ENCODE measurements around the gene ATP11C. TPM values are rescaled to one million over a fixed set of nuclear protein-coding genes. Genes with fewer than 3 reads are reported as not detected.

ATP11C gene
- total and polyA plus RNA-seq, 2 experiments from 2014 or later, result 44.0 to 90.7 TPM

DNA sequence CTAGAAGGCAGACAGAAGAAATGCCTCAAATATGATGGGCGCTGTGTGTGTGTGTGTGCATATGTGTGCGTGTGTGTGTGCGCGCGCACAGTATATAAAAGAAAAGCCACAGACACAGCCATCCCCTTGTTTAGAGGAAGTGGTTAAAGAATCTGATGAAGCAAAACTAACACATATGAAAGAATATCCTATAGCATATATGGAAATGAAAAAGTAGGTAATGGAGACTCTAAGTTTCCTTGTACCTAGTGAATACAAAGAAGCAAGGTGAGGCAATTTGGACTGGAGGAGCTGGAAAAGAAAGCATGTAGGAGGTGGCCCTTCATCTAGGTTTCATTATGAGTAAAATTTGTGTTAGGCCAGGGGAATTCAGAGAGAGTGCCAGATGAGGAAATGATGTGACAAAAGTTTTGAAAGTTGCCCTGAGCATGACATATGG is 166.3 kb downstream of the ATP11C start (continued):
- TF ChIP-seq, protein P1, sequence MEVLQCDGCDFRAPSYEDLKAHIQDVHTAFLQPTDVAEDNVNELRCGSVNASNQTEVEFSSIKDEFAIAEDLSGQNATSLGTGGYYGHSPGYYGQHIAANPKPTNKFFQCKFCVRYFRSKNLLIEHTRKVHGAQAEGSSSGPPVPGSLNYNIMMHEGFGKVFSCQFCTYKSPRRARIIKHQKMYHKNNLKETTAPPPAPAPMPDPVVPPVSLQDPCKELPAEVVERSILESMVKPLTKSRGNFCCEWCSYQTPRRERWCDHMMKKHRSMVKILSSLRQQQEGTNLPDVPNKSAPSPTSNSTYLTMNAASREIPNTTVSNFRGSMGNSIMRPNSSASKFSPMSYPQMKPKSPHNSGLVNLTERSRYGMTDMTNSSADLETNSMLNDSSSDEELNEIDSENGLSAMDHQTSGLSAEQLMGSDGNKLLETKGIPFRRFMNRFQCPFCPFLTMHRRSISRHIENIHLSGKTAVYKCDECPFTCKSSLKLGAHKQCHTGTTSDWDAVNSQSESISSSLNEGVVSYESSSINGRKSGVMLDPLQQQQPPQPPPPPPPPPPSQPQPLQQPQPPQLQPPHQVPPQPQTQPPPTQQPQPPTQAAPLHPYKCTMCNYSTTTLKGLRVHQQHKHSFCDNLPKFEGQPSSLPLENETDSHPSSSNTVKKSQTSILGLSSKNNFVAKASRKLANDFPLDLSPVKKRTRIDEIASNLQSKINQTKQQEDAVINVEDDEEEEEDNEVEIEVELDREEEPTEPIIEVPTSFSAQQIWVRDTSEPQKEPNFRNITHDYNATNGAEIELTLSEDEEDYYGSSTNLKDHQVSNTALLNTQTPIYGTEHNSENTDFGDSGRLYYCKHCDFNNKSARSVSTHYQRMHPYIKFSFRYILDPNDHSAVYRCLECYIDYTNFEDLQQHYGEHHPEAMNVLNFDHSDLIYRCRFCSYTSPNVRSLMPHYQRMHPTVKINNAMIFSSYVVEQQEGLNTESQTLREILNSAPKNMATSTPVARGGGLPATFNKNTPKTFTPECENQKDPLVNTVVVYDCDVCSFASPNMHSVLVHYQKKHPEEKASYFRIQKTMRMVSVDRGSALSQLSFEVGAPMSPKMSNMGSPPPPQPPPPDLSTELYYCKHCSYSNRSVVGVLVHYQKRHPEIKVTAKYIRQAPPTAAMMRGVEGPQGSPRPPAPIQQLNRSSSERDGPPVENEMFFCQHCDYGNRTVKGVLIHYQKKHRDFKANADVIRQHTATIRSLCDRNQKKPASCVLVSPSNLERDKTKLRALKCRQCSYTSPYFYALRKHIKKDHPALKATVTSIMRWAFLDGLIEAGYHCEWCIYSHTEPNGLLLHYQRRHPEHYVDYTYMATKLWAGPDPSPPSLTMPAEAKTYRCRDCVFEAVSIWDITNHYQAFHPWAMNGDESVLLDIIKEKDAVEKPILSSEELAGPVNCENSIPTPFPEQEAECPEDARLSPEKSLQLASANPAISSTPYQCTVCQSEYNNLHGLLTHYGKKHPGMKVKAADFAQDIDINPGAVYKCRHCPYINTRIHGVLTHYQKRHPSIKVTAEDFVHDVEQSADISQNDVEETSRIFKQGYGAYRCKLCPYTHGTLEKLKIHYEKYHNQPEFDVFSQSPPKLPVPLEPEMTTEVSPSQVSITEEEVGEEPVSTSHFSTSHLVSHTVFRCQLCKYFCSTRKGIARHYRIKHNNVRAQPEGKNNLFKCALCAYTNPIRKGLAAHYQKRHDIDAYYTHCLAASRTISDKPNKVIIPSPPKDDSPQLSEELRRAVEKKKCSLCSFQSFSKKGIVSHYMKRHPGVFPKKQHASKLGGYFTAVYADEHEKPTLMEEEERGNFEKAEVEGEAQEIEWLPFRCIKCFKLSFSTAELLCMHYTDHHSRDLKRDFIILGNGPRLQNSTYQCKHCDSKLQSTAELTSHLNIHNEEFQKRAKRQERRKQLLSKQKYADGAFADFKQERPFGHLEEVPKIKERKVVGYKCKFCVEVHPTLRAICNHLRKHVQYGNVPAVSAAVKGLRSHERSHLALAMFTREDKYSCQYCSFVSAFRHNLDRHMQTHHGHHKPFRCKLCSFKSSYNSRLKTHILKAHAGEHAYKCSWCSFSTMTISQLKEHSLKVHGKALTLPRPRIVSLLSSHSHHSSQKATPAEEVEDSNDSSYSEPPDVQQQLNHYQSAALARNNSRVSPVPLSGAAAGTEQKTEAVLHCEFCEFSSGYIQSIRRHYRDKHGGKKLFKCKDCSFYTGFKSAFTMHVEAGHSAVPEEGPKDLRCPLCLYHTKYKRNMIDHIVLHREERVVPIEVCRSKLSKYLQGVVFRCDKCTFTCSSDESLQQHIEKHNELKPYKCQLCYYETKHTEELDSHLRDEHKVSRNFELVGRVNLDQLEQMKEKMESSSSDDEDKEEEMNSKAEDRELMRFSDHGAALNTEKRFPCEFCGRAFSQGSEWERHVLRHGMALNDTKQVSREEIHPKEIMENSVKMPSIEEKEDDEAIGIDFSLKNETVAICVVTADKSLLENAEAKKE (CRISPR knock-in tag; IDR thresholded peaks at IDR 0.05), result no peak
- TF ChIP-seq EZH2 (IDR thresholded peaks at IDR 0.05; ENCODE audit: low read depth, unreplicated experiment), result no peak
- no peak for TF ChIP-seq JUNB (IDR thresholded peaks at IDR 0.05; ENCODE audit: unreplicated experiment)
- TF ChIP-seq, protein P2, sequence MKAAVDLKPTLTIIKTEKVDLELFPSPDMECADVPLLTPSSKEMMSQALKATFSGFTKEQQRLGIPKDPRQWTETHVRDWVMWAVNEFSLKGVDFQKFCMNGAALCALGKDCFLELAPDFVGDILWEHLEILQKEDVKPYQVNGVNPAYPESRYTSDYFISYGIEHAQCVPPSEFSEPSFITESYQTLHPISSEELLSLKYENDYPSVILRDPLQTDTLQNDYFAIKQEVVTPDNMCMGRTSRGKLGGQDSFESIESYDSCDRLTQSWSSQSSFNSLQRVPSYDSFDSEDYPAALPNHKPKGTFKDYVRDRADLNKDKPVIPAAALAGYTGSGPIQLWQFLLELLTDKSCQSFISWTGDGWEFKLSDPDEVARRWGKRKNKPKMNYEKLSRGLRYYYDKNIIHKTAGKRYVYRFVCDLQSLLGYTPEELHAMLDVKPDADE (IDR thresholded peaks at IDR 0.05), result no peak
- no peak for TF ChIP-seq NANOG (IDR thresholded peaks at IDR 0.05; ENCODE audit: borderline replicate concordance)
- TF ChIP-seq POLR2AphosphoS5 (IDR thresholded peaks at IDR 0.05; ENCODE audit: low read depth), result no peak

DNA sequence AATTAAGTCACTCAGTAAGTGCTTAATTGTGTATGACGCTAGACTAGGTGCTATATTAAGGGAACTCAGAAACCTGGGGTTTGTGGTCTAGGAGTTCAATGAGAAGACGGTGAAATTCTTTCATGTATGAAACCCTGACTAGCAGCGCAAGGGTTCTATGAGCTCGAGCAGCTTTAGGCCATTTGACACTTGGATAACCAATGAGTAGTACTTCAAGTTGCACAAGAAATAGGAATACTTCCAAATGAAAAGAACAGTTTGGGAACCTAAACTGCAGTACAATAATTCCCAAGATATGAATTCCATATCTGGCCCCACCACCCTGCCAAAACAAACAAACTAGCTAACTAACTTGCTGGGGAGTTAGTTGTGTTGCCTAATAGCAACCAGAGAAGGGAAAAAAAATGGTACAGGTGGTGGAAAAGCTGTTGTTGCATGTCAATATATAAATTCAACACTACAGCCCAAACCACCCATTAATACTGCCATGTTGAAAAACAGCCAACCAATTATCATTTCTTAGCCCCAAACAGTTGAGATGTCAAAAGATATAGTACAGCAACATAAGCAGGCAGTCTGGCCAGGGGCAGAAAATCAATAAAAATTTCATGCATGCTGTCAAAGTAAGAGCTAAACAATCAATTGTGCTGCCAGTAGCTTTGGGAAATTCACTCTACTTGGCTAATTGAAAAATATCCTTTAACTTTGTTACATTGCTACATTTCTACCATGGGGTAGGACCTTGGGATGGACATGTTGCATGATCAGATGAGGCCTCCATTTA is 170.3 kb downstream of the ATP11C start:
- Histone ChIP-seq H3F3A (replicated peaks; ENCODE audit: low read depth) (no peaks in the 10 kb centered on the region), H3K4me2 (no peak overlapping the region), H4K20me1 (replicated peaks; ENCODE audit: insufficient read depth) (peaks cover 4% of the 10 kb centered on the region; the same call in 1 of the 2 replicates), H2AFZ (no peak overlapping the region), H3K27ac (ENCODE audit: low read depth) (no peak overlapping the region), H3K79me2 (replicated peaks; ENCODE audit: insufficient read depth) (no peaks in the 10 kb centered on the region), H3K9me2 (ENCODE audit: insufficient read depth) (no peaks in the 10 kb centered on the region), H3K27me3 (ENCODE audit: insufficient read depth) (no peaks in the 10 kb centered on the region), H3K4me1 (ENCODE audit: insufficient read depth) (peaks cover 9% of the 10 kb centered on the region), H3K4me3 (no peak overlapping the region), H3K36me3 (ENCODE audit: insufficient read depth) (no peaks in the 10 kb centered on the region)
- TF ChIP-seq JUNB (IDR thresholded peaks at IDR 0.05; ENCODE audit: unreplicated experiment) (no peak), EZH2 (IDR thresholded peaks at IDR 0.05; ENCODE audit: low read depth, unreplicated experiment) (no peak), NANOG (IDR thresholded peaks at IDR 0.05; ENCODE audit: borderline replicate concordance) (no peak), ZNF331 (CRISPR knock-in tag; IDR thresholded peaks at IDR 0.05; ENCODE audit: low read depth) (no peak), STAT1 (IDR thresholded peaks at IDR 0.05; ENCODE audit: unreplicated experiment) (no peak), CREB1 (CRISPR knock-in tag; IDR thresholded peaks at IDR 0.05; ENCODE audit: low read depth) (no peak)
- TF ChIP-seq, protein P2 (IDR thresholded peaks at IDR 0.05), result no peak
- ATAC-seq, result no peak
- no peaks in the 10 kb centered on the region for H3K9me3 Mint-ChIP-seq
- H3K36me3 Mint-ChIP-seq (ENCODE audit: low read depth), result peaks cover 3% of the 10 kb centered on the region; the same call in 2 of the 3 replicates
- no peak overlapping the region for H3K4me3 Mint-ChIP-seq
- DNase-seq (ENCODE audit: low spot score), result no peak
- peaks cover 12% of the 10 kb centered on the region; the same call in 2 of the 3 replicates for H3K4me1 Mint-ChIP-seq
- no peak overlapping the region for H3K27ac Mint-ChIP-seq
- H3K27me3 Mint-ChIP-seq (ENCODE audit: insufficient read depth, low read depth, poor library complexity), result no peaks in the 10 kb centered on the region

Measured in GM23338 (cell line).